ENCODE results near the gene SYNJ1. TPM values are rescaled to one million over a fixed set of nuclear protein-coding genes. Genes with fewer than 3 reads are reported as not detected.
A peak's percentile ranks its signal among the peaks of the same experiment; 100 is the strongest.
"Not testable (repeated sequence)": the region's sequence is repeated elsewhere in the genome, so short reads cannot be mapped to it uniquely, and the experiment has no call there.

Gene SYNJ1
- total RNA-seq, 2 donors from 2014 or later: 7.9 to 9.2 TPM

DNA sequence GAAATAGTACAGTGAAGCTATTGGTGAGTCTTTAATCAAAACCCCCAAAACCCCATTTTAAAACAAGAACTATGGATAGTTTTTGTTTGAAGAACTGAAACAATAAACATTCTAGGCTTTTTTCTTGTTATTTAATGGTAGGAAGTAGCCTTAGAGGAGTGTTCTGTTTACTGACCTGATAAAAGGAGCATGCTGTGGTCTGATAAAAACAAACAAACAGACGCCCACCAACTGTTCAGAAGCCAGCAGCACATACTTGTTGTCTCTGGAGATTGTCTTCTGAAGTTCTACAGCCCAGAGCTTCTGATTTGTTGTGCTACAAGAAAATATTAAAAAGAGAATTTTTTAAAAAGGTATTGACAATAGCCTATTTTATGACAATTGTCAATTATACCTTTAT lies 61.6 kb downstream of the SYNJ1 start:
- Histone ChIP-seq H3K27me3 (replicated peaks; ENCODE audit: insufficient read depth) (no peaks in the 10 kb centered on the region), H3K36me3 (peaks cover 5 to 20% of the 10 kb centered on the region in 2 donors), H3K4me1 (replicated peaks) (no peaks in the 10 kb centered on the region), H3K9me3 (no peaks in the 10 kb centered on the region), H3K27ac (no peak overlapping the region), H3K4me3 (no peak overlapping the region)
- TF ChIP-seq POLR2A (IDR thresholded peaks at IDR 0.05): no peak
- intact Hi-C loops (cut with DNase I): no loop called here
- WGBS: 64% methylated on average over 1 of the region's 1 CpG
- DNase-seq (ENCODE audit: low spot score): no peak

DNA sequence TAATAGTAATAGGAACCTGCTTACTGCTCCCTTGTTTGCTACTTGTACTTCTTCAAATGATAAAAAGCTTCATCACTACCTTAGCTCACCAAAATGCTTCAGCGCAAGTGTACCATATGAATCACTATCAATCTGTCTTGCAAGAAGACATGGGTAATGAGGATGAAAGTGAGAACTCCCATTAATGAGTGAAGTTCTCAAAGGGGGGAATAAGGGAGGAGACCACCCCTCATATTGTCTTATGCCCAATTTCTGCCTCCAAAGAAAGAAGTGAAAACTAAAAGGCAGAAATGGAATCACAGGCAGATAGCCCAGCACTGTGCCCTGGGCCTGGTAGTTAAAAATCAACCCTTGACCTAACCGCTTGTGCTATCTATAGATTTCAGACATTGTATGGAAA lies 63.7 kb downstream of the SYNJ1 start:
- peaks cover 5 to 20% of the 10 kb centered on the region in 2 donors for H3K36me3 ChIP-seq
- H3K9me3 ChIP-seq; H3K4me3 ChIP-seq; intact Hi-C loops (cut with DNase I); DNase-seq (ENCODE audit: low spot score); H3K27ac ChIP-seq; H3K27me3 ChIP-seq (replicated peaks; ENCODE audit: insufficient read depth); H3K4me1 ChIP-seq (replicated peaks): not testable (repeated sequence)
- WGBS: 96% methylated on average over 2 of the region's 2 CpGs

- H3K27ac ChIP-seq; intact Hi-C loops (cut with DNase I): not testable (repeated sequence)
- H3K36me3 ChIP-seq: peaks cover 5 to 20% of the 10 kb centered on the region in 2 donors
Measured at GRCh38 chr21:32661981-32662380, 65.8 kb downstream of the SYNJ1 start.

DNA sequence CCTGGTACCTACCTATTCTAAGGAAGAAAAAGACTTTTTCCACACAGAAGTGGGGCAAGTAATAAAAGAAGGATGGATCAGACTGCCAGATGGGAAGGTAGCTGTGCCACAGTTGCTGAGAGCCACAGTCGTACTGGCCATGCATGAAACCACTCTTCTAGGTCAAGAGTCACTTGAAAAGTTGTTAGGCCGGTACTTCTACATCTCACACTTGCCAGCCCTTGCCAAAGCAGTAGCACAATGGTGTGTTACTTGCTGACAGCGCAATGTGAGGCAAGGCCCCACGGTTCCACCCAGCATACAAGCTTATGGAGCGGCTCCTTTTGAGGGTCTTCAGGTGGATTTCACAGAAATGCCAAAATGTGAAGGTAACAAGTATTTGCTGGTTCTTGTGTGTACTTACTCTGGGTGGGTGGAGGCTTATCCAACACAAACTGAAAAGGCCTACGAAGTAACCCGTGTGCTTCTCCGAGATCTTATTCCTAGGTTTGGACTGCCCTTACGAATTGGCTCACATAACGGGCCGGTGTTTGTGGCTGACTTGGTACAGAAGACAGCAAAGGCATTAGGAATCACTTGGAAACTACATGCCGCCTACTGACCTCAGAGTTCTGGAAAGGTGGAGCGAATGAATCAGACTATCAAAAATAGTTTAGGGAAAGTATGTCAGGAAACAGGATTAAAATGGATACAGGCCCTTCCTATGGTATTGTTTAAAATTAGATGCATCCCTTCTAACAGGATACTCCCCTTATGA lies 66.6 kb downstream of the SYNJ1 start:
- H3K27ac ChIP-seq; H3K4me3 ChIP-seq; DNase-seq (ENCODE audit: low spot score); H3K4me1 ChIP-seq (replicated peaks); H3K27me3 ChIP-seq (replicated peaks; ENCODE audit: insufficient read depth); intact Hi-C loops (cut with DNase I); H3K9me3 ChIP-seq: not testable (repeated sequence)
- peaks cover 5 to 20% of the 10 kb centered on the region in 2 donors for H3K36me3 ChIP-seq
- WGBS: 93% methylated on average over 13 of the region's 13 CpGs

More at GRCh38 chr21:32661981-32662380, 65.8 kb downstream of the SYNJ1 start:
- H3K9me3 ChIP-seq; H3K4me1 ChIP-seq (replicated peaks); DNase-seq (ENCODE audit: low spot score); H3K27me3 ChIP-seq (replicated peaks; ENCODE audit: insufficient read depth); H3K4me3 ChIP-seq: not testable (repeated sequence)
- 94% methylated on average over 10 of the region's 10 CpGs for WGBS

DNA sequence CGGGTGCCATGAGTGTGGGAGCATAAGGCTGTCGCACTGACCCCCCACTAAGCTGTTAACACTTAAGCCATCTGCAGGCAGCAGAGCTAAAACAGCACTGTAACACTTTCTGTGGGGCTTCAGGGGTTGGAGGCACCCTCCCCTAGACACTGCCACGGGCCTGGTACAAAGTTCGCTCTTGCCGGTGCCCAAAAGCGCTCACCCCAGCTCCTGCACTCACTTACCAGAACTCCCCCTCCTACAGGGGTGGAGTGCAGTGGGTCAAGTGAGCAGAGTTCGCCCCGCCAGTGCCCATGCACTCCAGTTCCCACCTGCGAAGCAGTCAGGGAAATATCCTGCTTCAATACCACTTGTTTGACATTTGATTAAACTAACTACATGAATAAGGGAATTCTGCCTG lies 69.3 kb downstream of the SYNJ1 start:
- WGBS: 95% methylated on average over 9 of the region's 9 CpGs
- DNase-seq (ENCODE audit: low spot score): no peak
- no peak overlapping the region for H3K4me3 ChIP-seq
- no peak overlapping the region for H3K27ac ChIP-seq
- intact Hi-C loops (cut with DNase I): loop anchor here (5.0 kb wide), 1 partner anchor 169 kb away; no protein-coding TSS in a partner anchor
- H3K27me3 ChIP-seq (replicated peaks; ENCODE audit: insufficient read depth): no peaks in the 10 kb centered on the region
- H3K4me1 ChIP-seq (replicated peaks): no peaks in the 10 kb centered on the region
- peaks cover 0 to 2% of the 10 kb centered on the region in 2 donors for H3K36me3 ChIP-seq
- TF ChIP-seq POLR2A (IDR thresholded peaks at IDR 0.05): no peak
- TF ChIP-seq, protein P1, sequence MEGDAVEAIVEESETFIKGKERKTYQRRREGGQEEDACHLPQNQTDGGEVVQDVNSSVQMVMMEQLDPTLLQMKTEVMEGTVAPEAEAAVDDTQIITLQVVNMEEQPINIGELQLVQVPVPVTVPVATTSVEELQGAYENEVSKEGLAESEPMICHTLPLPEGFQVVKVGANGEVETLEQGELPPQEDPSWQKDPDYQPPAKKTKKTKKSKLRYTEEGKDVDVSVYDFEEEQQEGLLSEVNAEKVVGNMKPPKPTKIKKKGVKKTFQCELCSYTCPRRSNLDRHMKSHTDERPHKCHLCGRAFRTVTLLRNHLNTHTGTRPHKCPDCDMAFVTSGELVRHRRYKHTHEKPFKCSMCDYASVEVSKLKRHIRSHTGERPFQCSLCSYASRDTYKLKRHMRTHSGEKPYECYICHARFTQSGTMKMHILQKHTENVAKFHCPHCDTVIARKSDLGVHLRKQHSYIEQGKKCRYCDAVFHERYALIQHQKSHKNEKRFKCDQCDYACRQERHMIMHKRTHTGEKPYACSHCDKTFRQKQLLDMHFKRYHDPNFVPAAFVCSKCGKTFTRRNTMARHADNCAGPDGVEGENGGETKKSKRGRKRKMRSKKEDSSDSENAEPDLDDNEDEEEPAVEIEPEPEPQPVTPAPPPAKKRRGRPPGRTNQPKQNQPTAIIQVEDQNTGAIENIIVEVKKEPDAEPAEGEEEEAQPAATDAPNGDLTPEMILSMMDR (IDR thresholded peaks at IDR 0.05): no peak
- TF ChIP-seq POLR2AphosphoS5 (IDR thresholded peaks at IDR 0.05): no peak
- no peaks in the 10 kb centered on the region for H3K9me3 ChIP-seq

DNA sequence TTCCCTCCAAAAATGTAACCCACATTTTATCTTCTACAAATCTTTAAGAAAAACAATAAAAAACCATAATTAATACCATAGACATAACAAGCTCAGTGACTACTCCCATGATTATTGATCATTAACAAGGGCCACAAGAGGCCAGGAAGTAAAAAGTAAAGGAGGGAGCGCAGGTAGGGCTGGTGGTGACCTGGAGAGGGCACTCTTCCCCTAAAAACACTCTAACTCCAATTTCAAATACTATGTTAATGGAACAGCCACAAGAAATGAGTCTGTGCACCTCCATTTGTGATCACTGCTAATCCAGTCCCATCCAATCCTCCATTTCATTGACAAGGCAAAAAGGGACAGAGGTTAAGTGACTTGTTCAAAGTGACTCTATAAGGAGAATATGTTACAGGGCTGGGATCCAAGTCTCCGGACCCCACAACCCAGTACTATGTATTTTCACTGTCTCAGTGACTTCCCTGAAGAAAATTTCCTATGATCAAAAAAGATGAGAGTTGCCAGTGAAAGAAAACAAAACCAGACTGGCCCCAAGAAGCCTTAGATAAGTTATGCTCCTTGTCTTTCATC lies 74.4 kb downstream of the SYNJ1 start:
- Histone ChIP-seq H3K36me3 (no peaks in the 10 kb centered on the region), H3K27me3 (replicated peaks; ENCODE audit: insufficient read depth) (no peaks in the 10 kb centered on the region), H3K9me3 (no peaks in the 10 kb centered on the region), H3K4me1 (replicated peaks) (no peaks in the 10 kb centered on the region), H3K27ac (no peak overlapping the region), H3K4me3 (no peak overlapping the region)
- TF ChIP-seq, protein P1 (IDR thresholded peaks at IDR 0.05): peak in 3 of 4 experiments; percentile 27 to 40 (median 31)
- no peak for TF ChIP-seq POLR2AphosphoS5 (IDR thresholded peaks at IDR 0.05)
- intact Hi-C loops (cut with DNase I): no loop called here
- 95% methylated on average over 2 of the region's 2 CpGs for WGBS
- no peak for DNase-seq (ENCODE audit: low spot score)

DNA sequence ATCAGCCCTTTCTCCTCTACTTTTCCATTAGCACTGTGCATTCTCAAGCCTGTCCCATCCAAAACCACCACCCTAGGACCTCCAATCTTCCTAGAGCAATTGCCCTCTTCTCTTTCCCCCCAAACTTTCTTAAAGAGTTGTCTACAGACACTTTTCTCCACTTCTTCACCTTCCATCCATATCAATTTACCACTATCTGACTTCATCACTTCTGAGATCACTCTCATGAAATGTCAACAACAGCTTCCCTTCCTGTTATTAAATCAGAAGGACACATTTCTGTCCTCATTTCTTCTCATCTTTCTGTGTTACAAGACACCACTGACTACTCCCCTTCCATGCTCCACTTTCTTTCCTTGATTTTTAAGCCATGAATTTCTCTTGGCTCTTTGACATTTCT lies 79.6 kb downstream of the SYNJ1 start:
- Histone ChIP-seq H3K9me3 (no peaks in the 10 kb centered on the region), H3K27me3 (replicated peaks; ENCODE audit: insufficient read depth) (no peaks in the 10 kb centered on the region), H3K27ac (no peak overlapping the region), H3K36me3 (no peaks in the 10 kb centered on the region), H3K4me1 (replicated peaks) (no peaks in the 10 kb centered on the region), H3K4me3 (no peak overlapping the region)
- TF ChIP-seq, protein P1 (IDR thresholded peaks at IDR 0.05): no peak
- TF ChIP-seq POLR2A (IDR thresholded peaks at IDR 0.05) (no peak), POLR2AphosphoS5 (IDR thresholded peaks at IDR 0.05) (no peak)
- DNase-seq (ENCODE audit: low spot score): no peak
- intact Hi-C loops (cut with DNase I): no loop called here

All from prostate gland (tissue), 2 donors.